HG03095 (cell line): Measurements from ENCODE around the gene RUNX1.

Source experiments
- ATAC-seq: cut with Tn5 transposase; IDR thresholded peaks from one replicate; pipeline ENCODE4 v1.9.1; 2021; ENCODE audit warnings: moderate library complexity; ENCODE audit not compliant: unreplicated experiment

Gene RUNX1

GRCh38 chr21:34886240-34887104 is 162.6 kb downstream of the RUNX1 start:
- no peak for ATAC-seq

DNA sequence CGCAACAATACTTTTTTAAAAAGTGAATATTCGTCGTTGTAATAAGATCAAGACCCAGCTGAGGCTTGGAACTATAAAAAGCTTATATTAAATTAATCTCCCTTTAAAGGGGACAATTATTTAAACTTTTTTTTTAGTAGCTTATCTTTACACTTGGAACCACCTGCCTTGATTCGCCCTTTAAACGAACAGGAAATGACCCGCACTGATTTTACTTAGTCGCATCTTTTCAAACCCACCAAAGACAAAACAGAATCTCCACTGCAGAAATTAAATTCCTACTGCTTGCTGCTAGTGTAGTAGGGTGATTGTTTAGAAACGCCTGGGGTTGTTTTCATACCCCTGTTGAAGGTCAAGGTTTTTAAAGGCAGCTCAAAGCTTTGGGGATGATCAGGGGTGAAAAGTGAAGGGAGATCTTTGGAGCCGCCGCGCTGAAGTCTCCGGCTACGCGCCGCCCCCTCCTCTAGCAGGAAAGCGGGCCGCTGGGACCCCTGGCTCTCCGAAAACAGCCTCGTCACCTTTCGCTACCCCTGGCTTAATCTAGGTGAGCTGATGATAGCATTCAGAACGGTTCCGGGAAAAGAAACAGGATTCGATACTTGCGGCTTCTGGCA is 163.4 kb downstream of the RUNX1 start:
- ATAC-seq: no peak

GRCh38 chr21:34885125-34885524 is 164.0 kb downstream of the RUNX1 start:
- ATAC-seq: no peak

DNA sequence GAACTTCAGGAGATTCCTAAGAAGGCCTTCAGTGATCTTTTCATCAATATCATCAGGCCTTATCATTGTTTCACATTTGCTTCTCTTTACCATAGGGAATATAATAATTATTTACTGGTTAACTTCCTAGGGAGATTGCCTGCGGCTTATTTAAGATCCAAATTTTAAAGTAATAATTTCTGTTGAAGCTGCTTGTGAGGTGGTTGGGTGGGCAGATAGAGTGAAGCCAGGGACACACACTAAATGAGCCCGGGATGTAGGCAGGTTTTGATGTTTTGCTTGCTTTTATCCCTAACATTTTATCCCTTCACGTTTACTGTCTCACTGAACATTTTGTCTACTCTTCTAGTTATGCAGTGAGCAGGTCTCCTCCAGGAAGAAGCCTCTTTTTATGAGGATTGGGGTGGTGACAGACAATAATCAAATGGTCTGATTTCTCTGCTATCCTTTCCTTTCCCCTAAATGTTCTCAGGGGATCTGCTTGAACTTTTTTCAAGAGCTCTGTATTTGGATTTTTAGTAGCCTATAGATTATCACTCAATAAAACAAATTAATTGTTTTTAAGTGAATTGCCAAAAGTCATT is 164.7 kb downstream of the RUNX1 start:
- ATAC-seq: no peak

DNA sequence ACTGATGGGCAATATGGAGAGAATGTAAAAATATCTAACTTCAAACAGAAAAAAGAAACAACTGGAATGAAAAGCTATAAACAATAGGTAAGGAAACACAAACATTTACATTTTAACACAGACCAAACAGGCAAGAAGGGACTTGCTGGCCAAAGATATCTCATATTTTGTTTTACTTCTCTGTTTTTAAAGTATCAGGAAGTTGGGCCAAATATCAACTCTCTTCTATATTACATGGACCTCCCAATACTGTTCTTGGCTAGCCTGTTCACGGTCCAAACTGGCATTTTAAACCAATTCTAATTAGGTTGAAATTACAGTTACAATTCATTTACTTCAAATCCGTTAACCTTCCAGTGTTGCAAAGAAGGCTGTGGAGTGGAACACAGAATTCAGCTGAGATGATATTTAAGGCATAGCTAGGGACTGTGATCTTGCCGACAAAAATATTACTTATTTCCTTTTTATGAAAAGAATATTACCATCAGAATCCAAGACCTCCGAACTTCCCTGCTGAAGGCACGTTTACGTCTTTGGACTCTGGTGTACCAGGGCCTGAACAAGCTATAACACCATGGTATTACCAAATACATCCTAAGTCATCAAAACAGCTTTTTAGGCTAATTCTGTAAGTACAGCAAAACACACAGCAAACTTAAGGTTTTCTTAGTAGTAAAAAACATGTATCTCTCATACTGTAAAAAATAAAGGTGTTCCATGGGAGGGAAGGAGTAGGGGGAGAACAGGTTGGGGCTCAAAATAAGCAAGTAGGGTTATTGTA is 165.4 kb downstream of the RUNX1 start:
- ATAC-seq: no peak

GRCh38 chr21:34882719-34883131 is 166.4 kb downstream of the RUNX1 start:
- peak; percentile 50 for ATAC-seq

DNA sequence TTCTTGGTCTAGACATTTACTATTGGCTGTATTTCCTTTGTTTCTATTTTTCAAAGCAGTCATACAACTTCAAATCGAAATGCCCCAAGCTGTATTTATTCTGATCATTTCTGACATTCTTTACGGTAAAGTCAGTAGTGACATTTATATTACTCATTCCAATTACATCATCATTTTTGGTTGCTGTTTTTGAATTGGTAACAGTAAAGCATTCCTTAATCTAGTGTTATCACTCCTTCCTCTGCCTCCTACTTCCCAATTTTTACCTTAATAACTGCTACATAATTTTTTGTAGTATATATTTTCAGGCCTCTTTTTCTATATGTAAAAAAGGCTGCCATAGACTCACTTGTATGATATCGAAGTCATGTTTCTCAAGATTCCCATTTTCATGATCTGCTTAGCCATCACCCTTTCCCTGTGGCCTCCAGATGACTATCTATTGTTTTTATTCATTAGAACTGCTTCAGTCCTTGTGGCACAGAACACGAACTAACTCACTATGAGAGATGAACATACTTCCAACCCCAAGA is 167.2 kb downstream of the RUNX1 start:
- no peak for ATAC-seq

GRCh38 chr21:34881421-34881820 is 167.7 kb downstream of the RUNX1 start:
- no peak for ATAC-seq

DNA sequence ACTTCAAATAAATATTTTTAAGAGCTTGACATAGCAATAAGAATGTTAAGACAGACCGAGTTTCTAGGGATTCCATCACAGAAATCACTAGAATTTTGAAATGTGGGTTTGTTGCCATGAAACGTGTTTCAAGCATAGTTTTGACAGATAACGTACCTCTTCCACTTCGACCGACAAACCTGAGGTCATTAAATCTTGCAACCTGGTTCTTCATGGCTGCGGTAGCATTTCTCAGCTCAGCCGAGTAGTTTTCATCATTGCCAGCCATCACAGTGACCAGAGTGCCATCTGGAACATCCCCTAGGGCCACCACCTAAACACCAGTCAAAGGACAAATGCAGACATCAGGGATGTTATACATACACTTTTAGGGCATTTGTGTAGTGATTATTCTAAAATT is 168.7 kb downstream of the RUNX1 start:
- no peak for ATAC-seq

DNA sequence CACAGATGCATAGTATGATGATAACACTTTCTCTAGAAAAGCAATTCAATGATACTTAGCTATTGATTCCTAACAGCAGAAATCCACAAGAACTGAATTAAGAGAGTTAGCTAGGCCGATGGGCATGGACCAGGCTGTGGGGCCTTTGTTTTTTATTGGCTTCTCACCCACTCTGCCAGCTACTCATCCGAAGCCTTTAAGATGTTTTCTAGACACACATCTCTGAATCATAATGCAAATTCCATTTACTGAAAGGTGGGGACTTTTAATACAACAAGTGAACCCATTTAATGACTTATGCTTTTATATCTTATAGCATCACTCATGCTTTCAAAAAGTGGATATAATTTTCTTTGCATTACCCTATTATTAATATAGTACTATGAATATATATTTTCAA is 170.2 kb downstream of the RUNX1 start:
- no peak for ATAC-seq

GRCh38 chr21:34878501-34878900 is 170.6 kb downstream of the RUNX1 start:
- ATAC-seq: no peak

DNA sequence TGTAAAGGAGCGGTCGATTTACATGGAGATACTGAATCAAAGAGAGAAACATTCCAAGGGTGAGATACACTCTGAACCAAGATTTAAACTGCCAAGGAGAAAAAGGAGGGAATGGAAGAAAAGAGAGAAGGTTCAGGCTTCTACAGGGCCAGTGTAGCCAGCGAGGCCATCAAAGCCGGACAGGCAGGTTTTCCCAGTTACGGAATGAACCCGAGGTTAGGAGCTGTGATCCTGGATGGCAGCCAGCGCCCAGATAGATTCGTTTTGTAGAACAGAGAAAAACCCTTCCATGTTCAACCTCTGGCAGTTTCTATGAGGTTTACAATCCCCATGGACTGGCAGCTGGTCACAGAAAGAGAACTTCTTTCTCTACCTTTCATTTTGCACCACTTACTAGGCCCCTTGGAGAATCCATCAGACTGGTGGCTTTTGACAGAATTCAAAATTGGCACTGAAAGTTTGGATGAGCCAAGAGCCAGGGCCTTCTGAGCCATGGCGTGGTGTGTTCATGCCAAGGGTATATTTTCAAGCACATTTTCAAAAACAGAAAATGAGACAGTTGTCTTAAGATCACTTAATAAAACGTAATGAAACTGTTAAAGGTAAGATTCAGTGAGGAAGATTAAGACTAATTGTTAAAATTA is 171.5 kb downstream of the RUNX1 start:
- no peak for ATAC-seq

GRCh38 chr21:34875830-34876229 is 173.3 kb downstream of the RUNX1 start:
- no peak for ATAC-seq

GRCh38 chr21:34874684-34875513 is 174.2 kb downstream of the RUNX1 start:
- ATAC-seq: peak; percentile 69

- no peak for ATAC-seq
These were observed 177.8 kb downstream of the RUNX1 start for GRCh38 chr21:34871026-34871908.

- no peak for ATAC-seq
These were observed 178.9 kb downstream of the RUNX1 start for GRCh38 chr21:34870246-34870645.

- no peak for ATAC-seq
These were observed 179.6 kb downstream of the RUNX1 start for GRCh38 chr21:34869545-34869944.

DNA sequence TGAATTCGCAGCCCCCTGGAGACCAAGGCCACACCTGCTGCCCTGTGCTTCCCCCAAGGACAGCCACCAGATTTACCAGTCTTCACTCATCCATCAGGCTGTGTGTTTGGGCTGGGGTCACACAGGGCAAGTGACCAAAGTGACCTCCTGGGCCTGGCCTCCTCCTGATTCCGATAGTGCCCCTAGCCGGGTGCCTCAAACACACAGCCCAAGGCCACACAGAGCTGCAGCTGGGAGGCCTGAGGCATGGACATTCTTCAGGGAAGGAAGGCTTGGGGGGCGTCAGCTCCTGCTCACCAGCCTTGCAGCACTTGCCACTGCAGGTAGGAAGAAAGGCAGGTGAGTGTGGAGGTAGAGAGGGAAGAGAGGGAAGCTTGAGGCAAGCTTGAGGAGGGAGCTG is 181.3 kb downstream of the RUNX1 start:
- no peak for ATAC-seq
